ENCODE measurements around the gene CMTR1. TPM values are rescaled to one million over a fixed set of nuclear protein-coding genes. Genes with fewer than 3 reads are reported as not detected.

Gene CMTR1
- polyA plus RNA-seq, 1 of the 3 experiments (the other 2 are of a cell fraction): 19.8 TPM

DNA sequence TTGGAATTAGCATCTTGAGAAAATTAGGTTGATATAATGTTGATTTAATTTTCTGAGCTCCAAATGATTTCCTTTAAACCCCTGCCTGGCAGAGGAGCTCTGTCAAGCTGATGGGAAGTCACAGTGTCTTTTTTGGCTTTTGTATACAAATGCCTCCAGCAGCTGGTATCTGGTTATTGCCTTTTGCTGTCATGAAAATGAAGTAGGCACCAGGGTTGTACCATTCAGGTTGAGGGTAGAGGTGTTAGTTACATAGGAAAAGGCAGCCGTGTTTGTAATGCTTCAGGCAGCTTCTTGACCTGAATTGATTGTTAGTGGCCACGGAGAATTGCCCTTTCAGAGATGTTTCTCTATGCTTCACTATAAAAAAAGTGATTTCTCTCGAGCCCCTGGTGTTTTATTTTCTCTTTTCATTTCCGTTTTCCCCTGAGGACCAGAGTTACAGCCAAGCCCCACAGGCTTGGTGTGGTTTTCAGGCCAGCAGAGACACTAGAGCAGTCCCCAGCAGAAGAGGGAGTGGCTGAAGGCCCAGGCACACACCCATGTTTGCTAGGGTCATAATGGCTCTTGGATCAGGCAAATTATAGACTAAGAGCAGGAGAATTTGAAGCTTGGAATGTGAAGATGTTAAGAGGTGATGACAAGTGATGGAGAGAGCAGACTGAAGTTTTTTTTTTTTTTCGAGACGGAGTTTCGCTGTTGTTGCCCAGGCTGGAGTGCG lies 21.6 kb downstream of the CMTR1 start:
- H2AFZ ChIP-seq (ENCODE audit: low read depth): no peak overlapping the region
- peak; percentile 72 for DNase-seq
- H3K9me2 ChIP-seq: no peaks in the 10 kb centered on the region
- ChIA-PET POLR2A (interaction anchor here (0.6 to 3.1 kb wide), 2 partner anchors 21 to 61 kb away, joined by 3 to 9 read pairs; partner anchors contain the start of gene CMTR1), CTCF (interaction anchor here (0.6 to 2.4 kb wide), 13 partner anchors 13 to 1106 kb away, joined by 3 to 11 read pairs (median 4); no protein-coding TSS in a partner anchor)
- H4K20me1 ChIP-seq (ENCODE audit: insufficient read depth): no peaks in the 10 kb centered on the region
- no peak overlapping the region for H3K9ac ChIP-seq
- no peak overlapping the region; the same call in 1 of the 2 replicates for H3K4me2 ChIP-seq
- 65% methylated on average over 8 of the region's 8 CpGs for WGBS (ENCODE audit: low lambda C conversion rate)
- peaks cover 18% of the 10 kb centered on the region for H3F3A ChIP-seq (replicated peaks; ENCODE audit: insufficient read depth)
- H3K27me3 ChIP-seq (ENCODE audit: insufficient read depth): no peaks in the 10 kb centered on the region
- H3K4me1 ChIP-seq (ENCODE audit: control insufficient read depth in 1 of 2, insufficient read depth in 2 of 2, low read depth in 1 of 2, low read length in 1 of 2): peaks cover 16 to 74% of the 10 kb centered on the region in 2 experiments; a peak in 3 of 4 replicates
- H3K79me2 ChIP-seq (ENCODE audit: insufficient read depth): no peaks in the 10 kb centered on the region
- no peak overlapping the region for H3K4me3 ChIP-seq (ENCODE audit: low read depth in 2 of 2, low read length in 1 of 2)
- no peaks in the 10 kb centered on the region for H3K9me3 ChIP-seq
- peaks cover 32 to 43% of the 10 kb centered on the region in 2 experiments for H3K36me3 ChIP-seq (replicated peaks in 1 of 2; ENCODE audit: control insufficient read depth in 1 of 2, insufficient read depth in 2 of 2, low read length in 1 of 2)
- H3K27ac ChIP-seq (ENCODE audit: low read depth in 2 of 2, low read length in 1 of 2): peak overlapping the region; percentile 42 to 94; a peak in 3 of 4 replicates
- no peak; the same call in 1 of the 2 replicates for TF ChIP-seq FOXJ3 (CRISPR knock-in tag; IDR thresholded peaks at IDR 0.05)
- TF ChIP-seq NFIC (IDR thresholded peaks at IDR 0.05; ENCODE audit: borderline replicate concordance): no peak
- TF ChIP-seq SIN3A (IDR thresholded peaks at IDR 0.05; ENCODE audit: borderline replicate concordance, low read depth, low read length): no peak
- peak; percentile 72; the same call in 1 of the 2 replicates for TF ChIP-seq MXI1 (IDR thresholded peaks at IDR 0.05; ENCODE audit: low read depth, low read length)
- no peak for TF ChIP-seq TEAD4 (IDR thresholded peaks at IDR 0.05; ENCODE audit: borderline replicate concordance, insufficient read depth)
- TF ChIP-seq, protein P1, sequence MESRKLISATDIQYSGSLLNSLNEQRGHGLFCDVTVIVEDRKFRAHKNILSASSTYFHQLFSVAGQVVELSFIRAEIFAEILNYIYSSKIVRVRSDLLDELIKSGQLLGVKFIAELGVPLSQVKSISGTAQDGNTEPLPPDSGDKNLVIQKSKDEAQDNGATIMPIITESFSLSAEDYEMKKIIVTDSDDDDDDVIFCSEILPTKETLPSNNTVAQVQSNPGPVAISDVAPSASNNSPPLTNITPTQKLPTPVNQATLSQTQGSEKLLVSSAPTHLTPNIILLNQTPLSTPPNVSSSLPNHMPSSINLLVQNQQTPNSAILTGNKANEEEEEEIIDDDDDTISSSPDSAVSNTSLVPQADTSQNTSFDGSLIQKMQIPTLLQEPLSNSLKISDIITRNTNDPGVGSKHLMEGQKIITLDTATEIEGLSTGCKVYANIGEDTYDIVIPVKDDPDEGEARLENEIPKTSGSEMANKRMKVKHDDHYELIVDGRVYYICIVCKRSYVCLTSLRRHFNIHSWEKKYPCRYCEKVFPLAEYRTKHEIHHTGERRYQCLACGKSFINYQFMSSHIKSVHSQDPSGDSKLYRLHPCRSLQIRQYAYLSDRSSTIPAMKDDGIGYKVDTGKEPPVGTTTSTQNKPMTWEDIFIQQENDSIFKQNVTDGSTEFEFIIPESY (IDR thresholded peaks at IDR 0.05; ENCODE audit: borderline replicate concordance, low read depth): no peak
- TF ChIP-seq RXRA (IDR thresholded peaks at IDR 0.05; ENCODE audit: borderline replicate concordance, low read depth): no peak
- TF ChIP-seq, protein P2, sequence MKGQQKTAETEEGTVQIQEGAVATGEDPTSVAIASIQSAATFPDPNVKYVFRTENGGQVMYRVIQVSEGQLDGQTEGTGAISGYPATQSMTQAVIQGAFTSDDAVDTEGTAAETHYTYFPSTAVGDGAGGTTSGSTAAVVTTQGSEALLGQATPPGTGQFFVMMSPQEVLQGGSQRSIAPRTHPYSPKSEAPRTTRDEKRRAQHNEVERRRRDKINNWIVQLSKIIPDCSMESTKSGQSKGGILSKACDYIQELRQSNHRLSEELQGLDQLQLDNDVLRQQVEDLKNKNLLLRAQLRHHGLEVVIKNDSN (IDR thresholded peaks at IDR 0.05; ENCODE audit: borderline replicate concordance, low read depth): no peak
- TF ChIP-seq GABPA (IDR thresholded peaks at IDR 0.05; ENCODE audit: low read depth): no peak
- TF ChIP-seq CHD2 (IDR thresholded peaks at IDR 0.05; ENCODE audit: low read length, partially characterized antibody): peak; percentile 48
- no peak for TF ChIP-seq FOSL2 (IDR thresholded peaks at IDR 0.05; ENCODE audit: borderline replicate concordance, low read depth)
- no peak for TF ChIP-seq SMC3 (IDR thresholded peaks at IDR 0.05; ENCODE audit: low read depth, low read length)
- peak in 1 of 2 experiments; percentile 92; a peak in 2 of 4 replicates for TF ChIP-seq EP300 (IDR thresholded peaks at IDR 0.05; ENCODE audit: borderline replicate concordance in 1 of 2, low read depth in 1 of 2, low read length in 1 of 2)
- TF ChIP-seq, protein P3, sequence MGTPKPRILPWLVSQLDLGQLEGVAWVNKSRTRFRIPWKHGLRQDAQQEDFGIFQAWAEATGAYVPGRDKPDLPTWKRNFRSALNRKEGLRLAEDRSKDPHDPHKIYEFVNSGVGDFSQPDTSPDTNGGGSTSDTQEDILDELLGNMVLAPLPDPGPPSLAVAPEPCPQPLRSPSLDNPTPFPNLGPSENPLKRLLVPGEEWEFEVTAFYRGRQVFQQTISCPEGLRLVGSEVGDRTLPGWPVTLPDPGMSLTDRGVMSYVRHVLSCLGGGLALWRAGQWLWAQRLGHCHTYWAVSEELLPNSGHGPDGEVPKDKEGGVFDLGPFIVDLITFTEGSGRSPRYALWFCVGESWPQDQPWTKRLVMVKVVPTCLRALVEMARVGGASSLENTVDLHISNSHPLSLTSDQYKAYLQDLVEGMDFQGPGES (IDR thresholded peaks at IDR 0.05; ENCODE audit: low read depth, low read length): no peak
- no peak for TF ChIP-seq FOXM1 (IDR thresholded peaks at IDR 0.05; ENCODE audit: low read depth)
- no peak for TF ChIP-seq TAF1 (IDR thresholded peaks at IDR 0.05; ENCODE audit: borderline replicate concordance, low read depth, low read length)
- TF ChIP-seq, protein P4, sequence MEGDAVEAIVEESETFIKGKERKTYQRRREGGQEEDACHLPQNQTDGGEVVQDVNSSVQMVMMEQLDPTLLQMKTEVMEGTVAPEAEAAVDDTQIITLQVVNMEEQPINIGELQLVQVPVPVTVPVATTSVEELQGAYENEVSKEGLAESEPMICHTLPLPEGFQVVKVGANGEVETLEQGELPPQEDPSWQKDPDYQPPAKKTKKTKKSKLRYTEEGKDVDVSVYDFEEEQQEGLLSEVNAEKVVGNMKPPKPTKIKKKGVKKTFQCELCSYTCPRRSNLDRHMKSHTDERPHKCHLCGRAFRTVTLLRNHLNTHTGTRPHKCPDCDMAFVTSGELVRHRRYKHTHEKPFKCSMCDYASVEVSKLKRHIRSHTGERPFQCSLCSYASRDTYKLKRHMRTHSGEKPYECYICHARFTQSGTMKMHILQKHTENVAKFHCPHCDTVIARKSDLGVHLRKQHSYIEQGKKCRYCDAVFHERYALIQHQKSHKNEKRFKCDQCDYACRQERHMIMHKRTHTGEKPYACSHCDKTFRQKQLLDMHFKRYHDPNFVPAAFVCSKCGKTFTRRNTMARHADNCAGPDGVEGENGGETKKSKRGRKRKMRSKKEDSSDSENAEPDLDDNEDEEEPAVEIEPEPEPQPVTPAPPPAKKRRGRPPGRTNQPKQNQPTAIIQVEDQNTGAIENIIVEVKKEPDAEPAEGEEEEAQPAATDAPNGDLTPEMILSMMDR (IDR thresholded peaks at IDR 0.05): no peak
- no peak for TF ChIP-seq GATA2 (CRISPR knock-in tag; IDR thresholded peaks at IDR 0.05)
- TF ChIP-seq ELF1 (IDR thresholded peaks at IDR 0.05): no peak
- TF ChIP-seq JUND (IDR thresholded peaks at IDR 0.05): no peak
- TF ChIP-seq EZH2phosphoT487 (IDR thresholded peaks at IDR 0.05; ENCODE audit: borderline replicate concordance, low read depth): no peak
- TF ChIP-seq, protein P5, sequence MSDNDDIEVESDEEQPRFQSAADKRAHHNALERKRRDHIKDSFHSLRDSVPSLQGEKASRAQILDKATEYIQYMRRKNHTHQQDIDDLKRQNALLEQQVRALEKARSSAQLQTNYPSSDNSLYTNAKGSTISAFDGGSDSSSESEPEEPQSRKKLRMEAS (IDR thresholded peaks at IDR 0.05; ENCODE audit: low read depth): no peak
- no peak for TF ChIP-seq POLR2AphosphoS5 (IDR thresholded peaks at IDR 0.05; ENCODE audit: low read depth, low read length)
- TF ChIP-seq, protein P6, sequence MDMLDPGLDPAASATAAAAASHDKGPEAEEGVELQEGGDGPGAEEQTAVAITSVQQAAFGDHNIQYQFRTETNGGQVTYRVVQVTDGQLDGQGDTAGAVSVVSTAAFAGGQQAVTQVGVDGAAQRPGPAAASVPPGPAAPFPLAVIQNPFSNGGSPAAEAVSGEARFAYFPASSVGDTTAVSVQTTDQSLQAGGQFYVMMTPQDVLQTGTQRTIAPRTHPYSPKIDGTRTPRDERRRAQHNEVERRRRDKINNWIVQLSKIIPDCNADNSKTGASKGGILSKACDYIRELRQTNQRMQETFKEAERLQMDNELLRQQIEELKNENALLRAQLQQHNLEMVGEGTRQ (IDR thresholded peaks at IDR 0.05; ENCODE audit: borderline replicate concordance, low read depth, low read length): no peak
- TF ChIP-seq RCOR1 (IDR thresholded peaks at IDR 0.05; ENCODE audit: low read length): peak; percentile 86
- TF ChIP-seq RAD21 (IDR thresholded peaks at IDR 0.05; ENCODE audit: low read length): no peak; the same call in 1 of the 2 replicates
- TF ChIP-seq NRF1 (IDR thresholded peaks at IDR 0.05; ENCODE audit: low read depth, low read length): no peak

Data from SK-N-SH (cell line).